GM21825 (cell line): ENCODE results near the gene CCDC77.

Experiments used
- ATAC-seq: cut with Tn5 transposase; IDR thresholded peaks from one replicate; pipeline ENCODE4 v1.9.1; 2021; ENCODE audit warnings: mild to moderate bottlenecking, moderate library complexity; ENCODE audit not compliant: unreplicated experiment

CCDC77 gene

DNA sequence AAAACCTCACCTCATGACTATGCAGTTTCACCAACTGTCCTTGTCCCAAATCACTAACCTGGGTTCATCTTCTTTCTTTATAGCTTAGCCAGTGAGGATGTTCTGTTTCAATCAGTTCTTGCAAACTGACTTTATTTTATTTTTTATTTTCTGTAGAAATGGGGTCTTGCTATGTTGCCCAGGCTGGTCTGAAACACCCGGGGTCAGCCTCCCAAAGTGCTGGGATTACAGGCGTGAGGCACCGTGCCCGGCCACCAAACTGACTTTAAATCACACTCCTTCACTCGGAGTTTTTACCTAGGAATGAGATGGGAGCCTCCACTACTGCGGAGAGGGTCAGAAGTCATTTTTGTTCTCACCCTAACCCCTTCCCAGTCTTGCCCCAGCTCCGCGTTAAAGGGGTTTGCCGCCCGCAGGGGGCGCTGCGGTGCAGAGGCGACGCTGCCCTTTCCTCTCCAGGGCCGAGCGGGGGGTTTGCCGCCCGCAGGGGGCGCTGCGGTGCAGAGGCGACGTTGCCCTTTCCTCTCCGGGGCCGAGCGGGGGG, 51.3 kb downstream of the CCDC77 start:
- ATAC-seq: no peak

DNA sequence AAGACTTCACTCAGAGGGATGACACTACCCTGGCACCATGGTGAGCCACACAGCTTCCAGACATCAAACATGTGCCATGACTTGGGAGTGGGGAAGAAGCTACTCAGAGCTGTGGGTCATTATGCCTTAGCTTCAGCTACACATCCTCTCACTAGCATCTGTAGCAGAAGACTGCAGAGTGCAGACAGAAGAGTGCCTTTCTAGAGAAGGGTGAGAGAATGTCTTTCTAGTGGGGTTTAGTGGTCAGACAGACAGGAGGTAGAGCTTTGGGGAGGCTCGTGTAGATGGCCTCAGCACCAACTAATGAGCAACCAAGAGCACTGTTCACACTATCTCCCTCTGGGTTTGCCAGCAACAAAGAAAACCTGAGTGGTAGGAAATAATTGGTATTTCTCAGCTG, 53.4 kb downstream of the CCDC77 start:
- no peak for ATAC-seq

DNA sequence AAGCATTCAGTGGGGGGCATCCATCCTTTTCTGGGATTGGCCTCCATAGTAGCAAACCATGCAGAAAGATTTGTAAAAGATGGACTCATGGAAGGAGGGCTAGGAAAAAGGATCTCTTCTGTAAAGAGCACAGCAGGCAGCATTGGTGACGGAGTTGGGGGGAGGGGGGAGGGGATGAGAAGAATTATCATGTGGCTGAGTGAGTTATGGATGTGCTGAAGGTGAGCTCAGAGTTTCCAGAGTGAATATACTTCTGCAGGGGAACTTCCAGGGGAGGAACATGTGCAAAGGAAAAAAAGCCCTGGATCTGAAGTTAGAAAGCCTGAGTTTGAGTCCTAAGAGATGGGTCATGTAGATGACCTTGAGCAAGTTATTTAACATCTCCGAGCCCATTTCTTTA, 54.4 kb downstream of the CCDC77 start:
- no peak for ATAC-seq

DNA sequence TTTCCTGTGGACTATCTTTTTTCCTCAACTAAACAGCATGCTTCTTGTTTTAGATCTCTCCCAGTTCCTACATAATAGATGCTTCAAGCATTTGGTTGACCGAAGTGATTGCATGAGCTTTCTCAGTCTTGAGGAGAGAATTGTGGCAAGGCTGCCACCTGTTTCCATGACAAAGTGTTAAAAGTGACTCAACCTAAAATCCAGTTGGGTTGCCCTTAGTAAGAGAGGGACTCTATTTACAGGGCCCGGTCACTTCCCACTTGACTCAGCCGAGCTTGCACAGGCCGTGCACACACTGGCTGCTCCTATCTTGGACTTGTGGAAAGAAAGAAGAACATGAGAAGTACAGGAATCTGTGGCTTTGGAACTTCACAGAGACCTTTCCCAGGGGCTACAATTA, 56.2 kb downstream of the CCDC77 start:
- ATAC-seq: no peak

DNA sequence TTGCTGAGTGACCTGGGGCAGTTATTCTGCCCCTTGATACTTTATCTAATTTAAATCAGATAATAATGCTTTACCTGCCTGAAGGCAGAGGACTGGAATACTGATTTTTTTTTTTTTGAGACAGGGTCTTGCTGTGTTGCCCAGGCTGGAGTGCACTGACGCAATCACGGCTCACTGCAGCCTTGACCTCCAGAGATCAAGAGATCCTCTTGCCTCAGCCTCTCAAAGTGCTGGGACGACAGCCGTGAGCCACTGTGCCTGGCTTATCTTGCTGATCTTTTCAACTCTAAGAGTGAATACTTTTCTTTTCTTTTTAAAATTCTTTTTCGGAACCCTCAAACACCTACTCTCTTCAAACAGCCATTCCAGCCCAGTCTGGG, 57.6 kb downstream of the CCDC77 start:
- ATAC-seq: no peak

DNA sequence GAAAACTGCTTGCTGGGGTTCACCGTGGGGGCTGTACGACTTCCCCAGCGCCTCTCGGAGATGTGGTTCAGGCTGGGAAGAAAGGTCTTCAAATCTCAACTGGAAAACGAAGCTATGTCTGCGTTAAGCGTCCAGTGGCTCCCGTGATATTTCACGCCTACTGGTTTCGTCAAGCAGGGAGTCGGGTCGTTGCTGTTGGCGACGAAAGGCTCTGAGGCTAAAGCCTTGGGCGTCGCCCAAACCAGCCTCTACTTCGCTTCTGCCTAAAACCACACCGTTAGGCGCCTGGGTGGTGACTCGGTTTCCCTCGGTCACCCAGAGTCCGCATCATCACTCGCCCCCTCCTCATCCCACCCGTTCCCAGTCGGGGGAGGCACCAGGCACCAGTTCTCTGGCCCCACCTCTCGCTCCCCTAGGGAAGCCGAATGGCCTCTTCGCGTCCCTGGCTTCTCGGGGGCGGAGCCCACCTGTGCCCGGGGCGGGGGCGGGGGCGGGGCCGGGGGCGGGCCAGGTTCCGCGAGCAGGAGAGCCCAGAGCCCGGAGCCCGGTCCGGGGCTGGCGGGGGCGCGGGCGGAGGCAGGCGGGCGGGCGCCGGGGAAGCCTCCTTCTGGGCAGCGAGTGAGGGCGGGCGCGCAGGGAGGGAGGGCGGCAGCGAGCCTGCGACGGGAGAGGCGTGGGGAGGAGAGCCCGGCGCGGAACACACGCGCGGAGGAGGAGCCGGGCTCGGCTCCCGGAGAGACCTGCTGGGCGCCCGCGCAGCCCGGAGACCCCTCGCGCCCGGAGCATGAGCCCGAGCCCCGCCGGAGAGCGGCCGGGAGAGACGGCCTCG, 58.2 kb downstream of the CCDC77 start, which contains the start of gene B4GALNT3:
Gene B4GALNT3, plus strand, starts transcription at position 510 of the 829 bp plus-strand sequence. CDS start 438 bp downstream, outside the sequence.
- no peak for ATAC-seq

DNA sequence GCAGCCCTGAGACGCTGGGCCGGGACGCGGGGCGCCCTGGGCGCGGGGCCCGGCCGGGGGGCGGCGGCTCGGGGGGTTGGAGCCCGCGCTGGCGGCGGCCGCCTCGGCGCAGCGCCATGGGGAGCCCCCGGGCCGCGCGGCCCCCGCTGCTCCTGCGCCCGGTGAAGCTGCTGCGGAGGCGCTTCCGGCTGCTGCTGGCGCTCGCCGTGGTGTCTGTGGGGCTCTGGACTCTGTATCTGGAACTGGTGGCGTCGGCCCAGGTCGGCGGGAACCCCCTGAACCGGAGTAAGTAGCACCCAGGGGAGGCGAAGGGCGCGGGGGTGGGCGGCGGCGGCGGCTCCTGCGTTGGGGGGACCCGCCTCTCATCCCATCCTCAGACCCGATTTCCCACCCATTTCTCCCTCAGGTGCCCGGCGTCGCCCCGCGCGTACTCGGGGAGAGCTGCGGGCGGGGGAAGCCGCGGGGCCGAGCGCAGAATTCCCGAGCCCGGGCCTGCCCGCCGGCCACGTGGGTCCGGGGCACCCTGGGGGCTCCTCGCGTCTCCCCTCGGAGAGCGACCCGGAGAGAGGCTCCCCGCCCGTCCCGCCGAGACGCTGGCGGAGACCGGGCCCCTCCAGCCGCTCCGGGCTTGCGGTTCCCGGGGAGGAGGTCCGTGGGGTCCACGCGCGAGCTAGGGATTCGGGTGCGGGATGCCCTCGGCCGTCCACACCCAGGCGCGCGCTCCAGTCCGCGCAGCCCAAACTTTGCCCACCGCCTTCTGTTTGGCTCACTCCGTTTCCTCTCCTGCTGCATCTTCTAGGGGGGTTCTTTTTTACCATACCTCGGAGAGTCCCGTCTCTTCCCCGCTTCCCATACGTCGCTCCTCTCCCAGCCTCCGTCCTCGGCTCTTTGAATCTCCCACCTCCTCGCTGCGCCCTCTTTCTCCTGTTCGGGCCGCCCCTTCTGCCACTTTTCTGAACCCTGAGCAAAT, 59.1 kb downstream of the CCDC77 start:
- ATAC-seq: no peak

DNA sequence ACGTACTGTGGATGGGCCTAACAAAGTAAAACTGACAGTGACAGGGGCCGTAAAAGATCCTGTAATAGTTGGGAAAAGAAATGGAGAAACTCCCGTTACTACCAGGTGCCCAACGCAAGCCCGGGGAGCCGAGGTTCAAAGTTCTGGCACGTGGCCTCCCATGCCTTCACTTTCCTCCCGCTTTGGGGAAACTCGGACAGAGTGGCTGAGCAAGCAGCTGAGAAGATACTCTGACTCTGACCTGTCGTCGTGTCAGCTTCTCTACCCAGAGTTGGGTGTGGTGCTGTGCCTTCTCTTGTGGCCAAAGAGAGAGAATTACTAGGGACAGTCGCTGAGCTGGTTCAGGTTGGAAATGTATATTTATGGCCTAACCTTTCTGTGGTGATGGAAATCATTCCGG, 60.0 kb downstream of the CCDC77 start:
- ATAC-seq: no peak

DNA sequence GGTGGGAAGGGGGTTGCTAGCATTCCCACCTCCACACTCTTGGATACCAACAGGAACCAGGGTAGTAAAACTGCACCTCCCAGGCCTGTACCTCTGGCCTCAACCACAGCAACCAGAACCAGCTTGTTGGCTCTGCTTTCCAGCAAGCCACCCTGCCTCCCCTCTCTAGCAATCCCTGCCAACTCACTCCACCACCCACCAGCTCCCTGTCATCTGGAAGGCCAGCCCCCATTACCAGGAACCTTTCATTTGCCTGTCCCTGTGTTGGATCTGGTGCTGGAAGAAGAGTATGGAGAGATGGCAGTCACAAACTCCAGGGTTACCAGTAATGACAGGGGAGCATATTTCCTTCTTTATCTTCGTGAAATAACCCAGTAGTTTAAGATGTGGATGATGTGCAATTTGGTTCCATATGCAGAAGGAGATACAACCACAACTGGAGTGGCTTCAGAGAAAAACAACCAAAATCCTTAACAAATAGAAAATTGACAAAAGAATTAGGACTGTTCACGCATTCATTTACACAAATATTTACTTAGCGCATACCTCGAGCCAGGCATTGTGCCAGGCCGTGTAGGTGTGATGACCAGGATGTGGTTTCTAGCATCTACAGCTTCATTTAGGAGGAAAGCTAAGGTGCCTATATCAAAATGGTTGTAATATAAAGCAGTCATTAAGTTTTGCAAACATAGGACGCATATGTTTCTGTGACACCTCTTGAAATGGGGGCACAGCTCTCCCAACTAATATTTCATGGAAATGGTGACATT, 61.7 kb downstream of the CCDC77 start:
- no peak for ATAC-seq

DNA sequence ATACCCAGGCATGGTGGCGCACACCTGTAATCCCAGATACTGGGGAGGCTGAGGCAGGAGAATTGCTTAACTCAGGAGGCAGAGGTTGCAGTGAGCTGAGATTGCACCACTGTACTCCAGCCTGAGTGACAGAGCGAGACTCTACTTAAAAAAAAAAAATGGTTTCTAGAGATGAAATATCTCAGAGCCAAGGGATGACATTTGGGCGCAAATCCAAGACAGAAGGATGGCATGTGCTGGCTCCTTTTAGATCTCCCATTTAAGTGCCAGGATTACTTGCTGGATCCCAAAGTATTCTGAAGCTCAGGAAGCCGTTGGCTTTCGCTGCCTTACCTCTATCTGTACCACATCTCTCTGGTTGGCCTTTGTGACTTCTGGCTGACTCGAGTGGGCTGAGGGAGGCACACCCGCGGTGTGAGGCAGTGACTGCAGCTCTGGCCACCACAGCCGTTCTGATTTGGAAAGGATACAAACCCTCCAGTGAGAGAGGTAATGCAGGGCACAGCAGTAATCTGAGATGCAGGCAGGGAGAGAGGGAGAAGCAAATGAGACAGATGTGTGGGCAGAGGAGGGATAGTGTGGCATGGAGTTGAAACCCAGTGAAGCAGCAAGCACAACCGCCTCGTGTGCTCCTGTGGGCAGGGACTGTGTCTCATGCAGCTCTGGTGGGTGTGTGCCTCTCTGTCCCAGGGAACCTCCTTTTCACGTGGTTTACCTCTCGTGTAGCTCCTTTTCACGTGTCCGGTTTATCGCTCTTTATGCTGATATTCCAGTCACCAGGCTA, 63.2 kb downstream of the CCDC77 start:
- no peak for ATAC-seq

DNA sequence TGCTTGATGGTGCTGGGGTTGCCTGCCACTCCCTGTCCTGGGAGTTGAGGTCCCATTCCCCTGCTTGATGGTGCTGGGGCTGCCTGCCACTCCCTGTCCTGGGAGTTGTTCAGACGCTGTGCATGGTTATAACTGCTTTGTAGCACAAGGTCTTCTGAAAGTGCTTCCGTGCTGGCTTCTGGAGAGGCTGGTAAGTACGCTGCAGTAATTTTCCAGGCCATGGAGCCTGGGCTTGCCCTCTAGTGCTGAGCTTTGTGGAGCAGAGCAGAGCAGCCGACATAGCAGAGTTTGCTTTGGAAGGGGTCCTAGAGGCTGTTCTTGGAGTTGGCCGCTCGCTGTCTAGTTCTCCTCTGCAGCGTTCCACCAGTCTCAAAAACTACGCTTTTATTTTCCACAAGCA, 64.6 kb downstream of the CCDC77 start:
- ATAC-seq: no peak

DNA sequence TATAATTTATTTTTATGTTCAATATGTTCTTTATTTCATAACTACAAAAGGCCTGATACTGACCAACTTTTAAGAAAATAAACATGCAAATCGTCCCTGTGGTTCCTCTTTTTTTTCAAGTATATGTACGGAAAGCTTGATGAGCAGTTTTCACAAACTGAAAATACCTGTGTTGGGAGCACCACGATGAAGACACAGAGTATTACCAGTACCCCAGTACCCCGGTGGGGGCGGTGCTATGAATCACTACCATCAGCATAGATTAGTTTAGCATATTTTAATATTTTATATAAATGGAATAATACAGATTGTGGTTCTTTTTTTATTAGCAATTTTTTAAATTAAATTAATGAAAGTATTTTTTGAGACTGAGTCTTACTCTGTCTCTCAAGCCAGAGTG, 65.3 kb downstream of the CCDC77 start:
- ATAC-seq: no peak

DNA sequence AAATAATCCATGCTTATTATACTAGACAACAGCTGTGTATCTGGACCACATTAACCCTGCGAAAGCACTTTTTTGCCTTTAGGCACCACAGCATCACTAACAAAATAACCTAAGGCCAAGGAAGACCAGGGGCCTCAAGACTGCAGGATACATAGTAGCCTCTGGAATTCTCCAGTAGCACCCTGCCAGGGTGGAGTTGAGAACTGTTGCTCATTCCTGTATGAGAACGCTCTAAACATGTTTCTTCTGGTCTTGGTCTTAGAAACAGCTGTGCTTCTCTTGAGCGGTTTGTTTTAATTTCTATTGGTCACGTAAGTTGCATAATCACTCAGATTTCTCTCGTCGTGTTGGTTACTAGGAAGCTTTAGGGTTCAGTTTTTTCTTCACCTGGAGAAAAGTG, 66.1 kb downstream of the CCDC77 start:
- ATAC-seq: no peak

DNA sequence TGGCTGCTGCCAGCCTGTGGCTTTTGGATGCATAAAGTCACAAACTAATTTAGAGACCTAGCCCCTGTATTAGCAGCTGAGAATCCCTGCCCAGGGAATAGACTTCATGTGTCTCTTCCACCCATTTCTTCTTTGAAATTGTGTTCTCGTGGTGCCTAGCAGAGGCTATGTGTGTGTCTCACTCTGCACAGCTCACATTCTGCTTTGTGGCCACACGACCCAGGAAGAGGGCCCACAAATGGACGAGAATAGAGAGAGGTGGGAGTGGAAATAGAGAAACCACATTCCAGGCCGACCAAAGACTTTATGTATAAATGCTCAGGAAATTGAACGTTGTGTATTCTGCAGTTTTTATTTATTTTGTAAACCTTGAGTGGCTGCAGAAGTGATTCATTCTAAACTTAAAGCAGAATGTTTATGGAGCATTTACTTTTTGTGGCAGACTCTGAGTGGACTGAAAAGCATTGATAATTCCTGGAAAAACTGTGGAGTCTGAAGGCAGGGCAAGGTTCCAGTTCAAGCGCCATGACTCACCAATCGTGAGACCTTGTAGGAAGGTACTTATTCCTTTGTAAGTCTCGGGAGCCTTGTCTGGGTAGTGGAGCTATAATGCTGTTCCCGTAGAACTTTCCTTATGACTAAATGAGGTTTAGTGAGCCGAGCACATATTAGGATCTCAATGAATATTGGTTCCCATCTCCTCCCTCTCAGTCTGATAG, 67.4 kb downstream of the CCDC77 start:
- ATAC-seq: no peak

DNA sequence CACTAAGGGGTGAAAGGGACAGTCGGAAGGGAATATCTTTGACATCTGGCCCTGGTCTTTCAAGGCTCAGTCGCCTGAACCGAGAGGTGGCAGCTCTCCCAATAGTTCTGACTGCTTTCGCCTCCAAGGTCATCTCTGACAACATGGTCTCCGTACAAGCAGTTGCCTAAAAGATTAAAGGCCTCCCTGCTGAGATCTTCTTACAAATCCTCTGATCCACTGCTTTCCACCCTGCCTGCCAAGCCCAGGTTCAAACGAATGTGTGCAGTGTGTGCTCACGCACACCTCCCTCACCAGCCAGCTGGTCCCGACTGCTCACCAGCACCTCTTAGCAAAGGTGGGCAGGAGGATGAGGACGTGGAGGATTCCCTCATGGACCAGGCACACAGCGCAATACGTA, 68.7 kb downstream of the CCDC77 start:
- ATAC-seq: no peak

DNA sequence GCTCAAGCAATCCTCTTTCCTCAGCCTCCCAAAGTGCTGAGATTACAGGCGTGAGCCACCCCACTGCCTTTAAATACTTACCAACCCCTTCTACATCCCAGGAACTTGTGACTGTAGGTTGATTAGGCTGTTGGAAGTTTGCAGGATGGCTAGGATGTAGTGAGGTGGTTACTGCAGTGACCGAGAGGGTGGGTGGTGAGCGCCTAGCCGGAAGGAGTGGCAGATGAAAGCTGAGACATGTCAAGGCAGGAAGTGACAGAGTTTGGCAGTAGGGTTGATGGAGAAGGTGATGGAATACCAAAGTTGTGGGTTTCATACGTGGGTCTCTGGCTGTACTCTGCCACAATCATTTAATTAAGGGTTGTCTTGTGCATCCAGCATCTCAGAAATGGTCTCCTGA, 71.8 kb downstream of the CCDC77 start:
- ATAC-seq: no peak

DNA sequence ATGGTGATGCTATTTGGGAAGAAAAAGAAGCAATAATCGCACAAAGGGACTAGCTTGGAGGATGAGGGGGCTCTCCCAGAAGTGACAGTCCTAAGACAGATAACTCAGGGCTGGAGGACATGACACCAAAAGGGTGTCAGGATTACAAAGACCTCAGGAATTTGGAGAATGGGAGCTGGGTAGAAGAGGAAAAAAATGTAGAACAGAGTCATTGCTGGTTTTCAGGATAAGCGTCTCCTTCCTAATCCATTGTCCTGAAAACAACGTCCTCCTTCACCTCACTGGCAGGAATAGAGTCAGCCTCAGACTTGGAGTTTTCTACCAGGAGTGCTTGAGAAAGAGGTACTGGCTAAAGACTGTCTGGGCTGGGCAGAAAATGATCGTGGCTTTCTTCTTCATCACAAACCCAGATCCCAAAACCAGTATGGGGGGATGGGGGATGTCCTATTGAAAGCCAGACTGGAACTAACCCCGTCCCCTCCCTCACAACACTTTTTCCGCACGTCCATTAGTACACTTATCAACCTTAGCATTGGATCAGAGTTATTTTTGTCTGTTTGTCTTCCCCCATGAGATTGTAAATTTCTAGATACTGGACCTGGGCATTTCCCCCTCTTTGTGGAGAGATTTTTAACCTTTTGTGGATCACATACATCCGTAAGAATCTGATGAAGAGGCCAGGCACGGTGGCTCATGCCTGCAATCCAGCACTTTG, 72.6 kb downstream of the CCDC77 start:
- no peak for ATAC-seq

DNA sequence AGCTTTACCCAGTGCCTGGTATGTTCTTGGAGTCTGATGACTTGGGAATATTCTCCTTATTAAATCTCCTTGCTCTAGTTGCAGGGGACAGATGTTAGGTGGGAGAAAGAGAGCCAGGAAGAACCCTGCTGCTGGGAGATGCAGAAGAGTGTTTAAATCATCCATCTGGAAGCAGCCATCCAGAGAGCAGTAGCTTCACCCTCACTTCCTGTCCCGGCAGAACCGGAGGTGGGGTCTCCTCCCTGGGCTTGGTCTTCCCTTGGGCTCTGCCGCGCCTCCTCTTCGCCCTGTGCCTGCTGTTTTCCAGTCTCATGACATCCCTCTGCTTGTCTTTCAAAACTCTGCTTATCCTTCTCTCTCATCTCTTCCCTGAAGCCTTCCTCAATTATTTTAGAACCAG, 73.8 kb downstream of the CCDC77 start:
- ATAC-seq: no peak

DNA sequence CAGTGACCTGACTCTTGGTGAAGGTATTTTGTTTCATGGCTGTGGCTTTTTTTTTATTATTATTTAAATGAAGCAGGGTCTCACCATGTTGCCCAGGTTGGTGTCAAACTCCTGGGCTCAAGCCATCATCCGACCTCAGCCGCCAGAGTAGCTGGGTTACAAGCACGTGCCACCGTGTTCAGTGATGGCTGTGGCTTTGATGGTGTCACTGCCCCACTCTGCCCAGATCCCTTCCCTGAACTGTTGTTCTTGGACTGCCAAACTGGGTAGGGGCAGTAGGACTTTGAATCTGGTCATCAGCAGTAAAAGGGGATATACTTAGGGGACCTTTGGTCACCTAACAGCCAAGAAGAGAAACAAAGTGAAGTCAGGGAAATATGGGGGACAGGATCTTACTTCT, 77.7 kb downstream of the CCDC77 start:
- ATAC-seq: no peak
